Suprapubic skin (tissue), 3 donors: ENCODE measurements around the gene RING1.

ENCODE experiments used
- EP300 ChIP-seq: sonication (generic); formaldehyde crosslinking; IDR thresholded peaks from one replicate; pipeline ENCODE4 v1.6.1; 2017; ENCODE audit warnings: antibody characterized with exemption
- POLR2A ChIP-seq, 2 donors: fragments of 450-650 bp; IDR thresholded peaks; one replicate each; pipeline ENCODE4 v1.6.1; 2017; ENCODE audit warnings: antibody characterized with exemption in 2 of 2, mild to moderate bottlenecking in 2 of 2, moderate library complexity in 2 of 2
- TF ChIP-seq, protein P1 (sequence below), 2 donors: fragments of 200-600 bp in 1 of 2; fragments of 450-650 bp in 1 of 2; sonication (generic) in 1 of 2; IDR thresholded peaks; one replicate each; pipeline ENCODE4 v1.5.1; 2016 to 2019; ENCODE audit warnings: antibody characterized with exemption in 2 of 2, mild to moderate bottlenecking in 1 of 2, moderate library complexity in 1 of 2

DNA sequence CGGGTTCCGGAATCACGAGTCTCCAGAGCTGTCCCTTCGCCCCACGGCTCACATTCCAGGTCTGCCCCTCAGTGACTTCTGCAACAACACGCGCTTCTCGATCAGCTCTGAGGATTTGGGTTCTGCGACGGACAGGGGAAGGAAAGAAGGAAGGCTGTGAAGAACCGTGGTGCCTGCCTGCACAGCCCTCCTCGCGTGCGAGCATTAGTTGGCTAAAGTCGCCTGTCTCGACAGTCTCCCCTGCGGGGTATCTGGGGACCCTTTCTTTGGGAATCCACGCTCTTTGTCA, 40.3 kb downstream of the RING1 start:
- TF ChIP-seq, protein P1, sequence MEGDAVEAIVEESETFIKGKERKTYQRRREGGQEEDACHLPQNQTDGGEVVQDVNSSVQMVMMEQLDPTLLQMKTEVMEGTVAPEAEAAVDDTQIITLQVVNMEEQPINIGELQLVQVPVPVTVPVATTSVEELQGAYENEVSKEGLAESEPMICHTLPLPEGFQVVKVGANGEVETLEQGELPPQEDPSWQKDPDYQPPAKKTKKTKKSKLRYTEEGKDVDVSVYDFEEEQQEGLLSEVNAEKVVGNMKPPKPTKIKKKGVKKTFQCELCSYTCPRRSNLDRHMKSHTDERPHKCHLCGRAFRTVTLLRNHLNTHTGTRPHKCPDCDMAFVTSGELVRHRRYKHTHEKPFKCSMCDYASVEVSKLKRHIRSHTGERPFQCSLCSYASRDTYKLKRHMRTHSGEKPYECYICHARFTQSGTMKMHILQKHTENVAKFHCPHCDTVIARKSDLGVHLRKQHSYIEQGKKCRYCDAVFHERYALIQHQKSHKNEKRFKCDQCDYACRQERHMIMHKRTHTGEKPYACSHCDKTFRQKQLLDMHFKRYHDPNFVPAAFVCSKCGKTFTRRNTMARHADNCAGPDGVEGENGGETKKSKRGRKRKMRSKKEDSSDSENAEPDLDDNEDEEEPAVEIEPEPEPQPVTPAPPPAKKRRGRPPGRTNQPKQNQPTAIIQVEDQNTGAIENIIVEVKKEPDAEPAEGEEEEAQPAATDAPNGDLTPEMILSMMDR (IDR thresholded peaks at IDR 0.05): no peak
- TF ChIP-seq POLR2A (IDR thresholded peaks at IDR 0.05): no peak
- TF ChIP-seq EP300: no peak
